Fibroblast of skin of left quadriceps (primary cell): Measurements from ENCODE around the gene PLEKHB2.
"Not testable (repeated sequence)": the region's sequence is repeated elsewhere in the genome, so short reads cannot be mapped to it uniquely, and the experiment has no call there.

Experiments
- DNase-seq, 2 experiments: peaks; one replicate each; pipeline ENCODE4 v3.0.0-alpha.2; 2013; ENCODE audit warnings: low read depth in 2 of 2

The PLEKHB2 gene

DNA sequence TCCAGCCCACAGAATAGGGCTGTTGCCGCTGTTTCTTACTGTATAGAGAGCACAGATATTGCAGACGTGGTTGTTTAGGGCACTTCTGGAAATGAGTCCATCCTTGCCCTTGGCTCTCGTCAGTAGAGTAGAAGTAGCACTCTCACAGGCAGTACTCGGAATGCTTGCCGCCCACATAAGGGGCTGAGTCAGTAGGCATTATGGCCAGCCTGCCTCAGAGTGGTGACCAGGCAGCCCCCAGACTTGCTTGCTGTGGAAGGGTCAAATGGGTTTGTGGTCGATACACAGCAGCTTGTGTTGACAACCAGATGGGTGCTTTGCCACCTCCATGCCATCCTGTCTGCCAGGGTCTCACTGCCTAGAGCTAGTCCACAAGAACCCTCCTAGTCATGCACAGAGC is 38.7 kb downstream of the PLEKHB2 start:
- DNase-seq: no peak

DNA sequence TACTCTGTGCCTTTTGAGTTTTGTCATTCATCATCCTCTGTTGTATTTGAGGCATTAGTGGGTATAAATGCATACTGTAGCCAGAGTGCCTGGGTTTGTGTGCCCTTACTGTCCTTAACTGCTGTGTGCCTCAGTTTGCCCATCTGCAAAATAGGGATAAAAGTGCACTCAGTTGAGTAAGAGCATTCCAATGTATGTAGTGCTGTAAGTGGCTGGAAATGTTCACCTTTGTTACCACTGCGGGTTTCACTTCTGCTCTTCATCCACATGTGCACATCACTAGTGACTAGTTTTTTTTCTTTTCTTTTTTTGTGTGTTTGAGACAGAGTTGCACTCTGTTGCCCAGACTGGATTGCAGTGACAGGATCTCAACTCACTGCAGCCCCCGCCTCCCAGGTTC is 39.9 kb downstream of the PLEKHB2 start:
- no peak for DNase-seq

DNA sequence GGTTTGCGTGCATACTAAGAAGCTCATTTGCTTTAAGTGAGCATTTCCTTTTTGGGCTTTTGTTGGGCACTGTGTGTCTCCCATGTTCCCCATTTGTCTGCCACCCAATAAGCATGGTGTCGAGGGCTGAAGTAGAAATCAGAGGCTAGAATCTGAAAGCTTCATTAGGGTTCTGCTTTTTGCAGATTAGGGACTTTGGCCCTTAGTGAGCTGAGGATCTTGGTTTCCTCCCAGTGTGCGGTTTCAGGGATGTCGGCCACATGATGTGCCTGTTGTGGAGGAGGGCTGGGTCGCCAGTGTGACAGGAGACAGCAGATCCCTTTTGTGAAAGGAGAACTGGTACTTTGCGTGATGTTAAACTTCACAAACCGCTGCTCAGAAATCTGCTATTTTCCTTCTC is 41.1 kb downstream of the PLEKHB2 start:
- no peak for DNase-seq

DNA sequence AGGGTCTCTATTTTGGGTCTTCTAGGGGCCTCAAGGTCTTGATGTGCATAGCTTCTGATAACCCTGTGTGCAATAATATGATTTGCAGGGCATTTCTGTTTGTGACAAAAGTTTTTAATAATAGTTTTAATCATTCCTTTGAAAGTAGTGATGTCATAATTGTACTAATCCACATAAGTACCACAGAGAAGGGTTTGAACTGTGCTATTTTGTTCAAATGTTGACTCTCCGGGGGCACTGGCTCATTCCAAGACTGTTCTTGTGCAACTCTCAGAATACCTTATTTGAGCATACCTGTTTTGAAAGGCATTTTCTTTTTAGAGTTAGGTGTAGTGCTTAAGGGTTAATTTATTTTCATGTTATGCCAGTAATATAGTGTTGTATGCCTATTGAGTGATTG is 41.6 kb downstream of the PLEKHB2 start:
- DNase-seq: no peak

DNA sequence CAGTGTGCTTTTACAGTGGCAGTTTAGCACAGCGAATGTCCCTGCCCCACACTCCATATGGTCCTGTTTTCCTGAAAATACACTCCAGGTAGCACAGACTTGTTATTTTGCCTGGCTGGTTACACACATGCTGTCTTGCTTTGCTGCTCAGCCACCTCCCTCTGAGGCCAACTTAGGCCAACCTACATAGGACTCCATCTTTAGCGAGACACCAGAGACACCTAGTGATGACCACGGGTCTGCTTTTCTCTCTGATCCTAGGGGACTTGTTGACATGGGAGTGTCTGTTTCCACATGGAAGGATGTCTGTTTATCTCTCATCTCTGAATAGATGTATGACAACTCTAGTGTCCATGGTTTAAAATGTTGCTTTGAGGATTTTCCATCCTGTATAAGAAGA is 43.3 kb downstream of the PLEKHB2 start:
- DNase-seq: no peak

DNA sequence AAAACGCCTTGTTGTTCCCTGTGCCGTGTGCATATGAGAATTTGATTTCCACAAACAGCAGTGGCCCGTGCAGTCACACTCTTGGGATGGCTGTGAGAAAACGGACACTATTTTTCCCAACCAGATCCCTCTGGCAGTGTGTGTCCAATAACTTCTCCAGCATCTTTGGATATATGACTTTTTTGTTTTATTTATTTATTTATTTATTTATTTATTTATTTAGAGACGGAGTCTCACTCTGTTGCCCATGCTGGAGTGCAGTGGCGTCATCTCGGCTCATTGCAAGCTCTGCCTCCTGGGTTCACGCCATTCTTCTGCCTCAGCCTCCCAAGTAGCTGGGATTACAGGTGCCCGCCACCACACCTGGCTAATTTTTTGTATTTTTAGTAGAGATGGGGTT is 45.0 kb downstream of the PLEKHB2 start:
- DNase-seq: not testable (repeated sequence)

DNA sequence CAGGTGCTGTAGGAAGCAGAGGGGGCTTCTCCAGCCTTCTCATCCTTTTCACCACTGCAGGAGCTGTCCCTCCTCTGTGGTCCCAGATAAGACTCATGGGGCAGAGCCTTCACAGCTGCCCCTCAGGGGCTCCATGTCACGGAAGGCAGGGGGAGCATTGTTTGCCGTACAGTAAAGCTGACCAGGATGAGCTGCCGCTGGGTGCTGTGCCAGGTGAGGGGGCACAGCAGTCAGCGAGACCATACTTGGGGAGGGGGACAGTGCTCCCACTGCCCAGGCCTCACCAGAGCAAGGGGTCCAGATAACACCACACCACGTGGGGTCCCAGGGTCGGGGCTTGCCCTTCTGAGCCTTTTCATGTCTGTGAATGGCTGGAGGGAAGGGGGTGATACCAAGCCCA is 46.3 kb downstream of the PLEKHB2 start:
- DNase-seq: no peak

DNA sequence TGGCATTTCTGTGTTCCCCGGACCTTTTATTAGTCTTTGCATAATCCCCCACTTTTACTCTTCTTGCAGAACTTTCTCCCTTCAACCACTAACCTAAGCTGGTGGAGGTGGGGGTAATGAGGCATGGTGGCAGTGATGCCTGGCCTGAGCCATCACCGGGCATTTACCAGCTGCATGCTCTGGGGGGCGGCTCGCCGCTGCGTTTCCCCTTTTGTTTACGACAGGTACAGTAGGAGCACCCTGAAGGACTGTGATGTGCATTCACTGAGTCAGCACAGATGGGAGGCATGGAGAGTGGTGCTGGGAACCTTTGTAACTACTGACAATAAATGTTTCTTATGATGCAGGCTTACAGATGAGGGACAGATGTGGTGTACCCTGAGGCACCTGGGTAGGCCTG is 46.9 kb downstream of the PLEKHB2 start:
- DNase-seq: no peak

DNA sequence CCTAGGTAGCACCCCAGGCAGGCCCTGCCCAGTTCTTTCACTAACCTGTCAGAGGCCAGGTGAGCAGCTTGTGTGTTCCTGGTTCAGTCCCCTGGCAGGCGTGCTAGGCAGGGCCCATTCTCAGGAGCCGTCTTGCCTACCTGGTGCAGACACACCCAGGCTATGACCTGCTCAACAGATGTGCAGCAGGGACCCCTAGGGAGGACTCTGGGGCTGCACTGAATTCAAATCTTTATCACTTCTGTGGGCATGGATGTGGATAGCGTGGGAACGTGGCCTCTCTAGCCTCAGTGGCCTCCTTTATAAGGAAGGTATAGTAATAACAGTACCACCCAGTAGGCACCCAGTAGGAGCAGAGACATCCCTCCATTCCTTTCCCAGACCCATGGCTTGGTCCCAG is 48.4 kb downstream of the PLEKHB2 start:
- no peak for DNase-seq

DNA sequence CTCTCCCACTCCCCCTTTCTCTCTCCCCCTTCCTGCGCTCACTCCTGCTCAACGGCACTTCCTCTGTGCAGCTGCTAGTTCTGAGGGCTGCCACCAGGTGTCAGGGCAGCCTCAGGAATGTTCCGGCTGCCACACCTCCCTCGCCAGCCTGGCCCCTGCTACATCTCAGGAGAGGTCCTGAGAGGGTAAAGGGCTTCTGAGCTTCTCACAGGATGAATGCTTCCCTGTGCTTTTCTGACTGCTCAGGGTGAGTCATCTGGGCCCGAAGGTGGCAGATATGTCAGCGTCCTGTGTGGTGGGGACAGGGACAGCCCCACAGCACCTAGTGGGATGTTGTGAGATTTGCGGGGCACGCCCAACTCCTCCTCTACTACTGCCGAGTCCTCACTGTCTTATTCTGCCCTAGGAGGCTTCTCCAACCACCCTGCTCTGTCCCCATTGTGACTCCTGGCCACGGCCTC is 49.0 kb downstream of the PLEKHB2 start:
- peak; percentile 20 to 25 for DNase-seq

DNA sequence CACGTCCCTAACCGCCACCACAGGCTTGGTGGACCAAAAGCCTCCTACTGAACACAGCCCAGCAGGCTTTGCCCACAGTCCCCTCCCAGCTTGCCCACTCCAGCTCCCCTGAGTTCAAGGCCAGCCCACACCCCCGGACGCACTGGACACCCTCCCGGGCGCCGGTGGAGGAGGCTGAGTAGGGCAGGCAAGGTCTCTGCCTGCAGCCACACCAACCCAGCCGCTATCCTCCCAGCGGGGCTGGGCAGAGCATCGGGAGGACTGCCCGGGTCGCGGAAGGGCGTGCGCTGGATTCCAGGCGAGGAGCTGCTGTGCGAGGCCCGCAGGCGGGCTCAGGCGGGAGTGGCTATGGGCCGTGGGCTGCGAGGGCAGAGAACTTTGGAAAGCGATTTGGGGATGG is 49.5 kb downstream of the PLEKHB2 start:
- DNase-seq: no peak

DNA sequence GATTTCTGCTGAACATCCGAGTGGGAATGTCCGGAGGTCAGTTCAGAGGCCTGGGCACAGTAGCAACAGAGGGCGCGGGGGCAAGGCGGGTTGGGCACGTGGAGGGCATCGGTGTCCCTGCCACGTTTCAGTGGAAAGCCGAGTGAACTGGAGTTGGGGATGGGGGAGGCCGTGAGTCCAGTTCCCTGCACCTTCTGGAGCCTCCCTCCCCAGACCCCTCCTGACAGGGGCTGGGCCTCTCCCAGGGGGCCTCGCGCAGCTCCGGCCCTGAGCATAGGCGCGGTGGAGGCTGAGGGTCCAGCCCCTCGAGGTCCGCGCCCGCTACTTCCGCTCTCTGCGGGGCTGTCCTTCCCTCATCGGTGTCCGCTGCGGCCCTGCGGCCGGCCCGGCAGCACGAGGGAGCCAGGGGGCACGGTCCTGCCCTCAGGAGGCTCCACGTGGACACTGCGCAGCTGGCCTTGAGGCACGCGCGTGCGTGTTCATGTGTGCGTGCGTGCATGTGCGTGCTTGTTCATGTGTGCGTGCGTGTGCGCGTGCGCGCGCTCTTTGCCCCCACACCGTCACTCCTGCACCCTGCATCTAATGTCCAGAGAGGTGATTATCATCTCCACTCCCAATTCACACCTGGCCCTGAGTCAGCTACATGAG is 50.2 kb downstream of the PLEKHB2 start:
- DNase-seq: no peak

DNA sequence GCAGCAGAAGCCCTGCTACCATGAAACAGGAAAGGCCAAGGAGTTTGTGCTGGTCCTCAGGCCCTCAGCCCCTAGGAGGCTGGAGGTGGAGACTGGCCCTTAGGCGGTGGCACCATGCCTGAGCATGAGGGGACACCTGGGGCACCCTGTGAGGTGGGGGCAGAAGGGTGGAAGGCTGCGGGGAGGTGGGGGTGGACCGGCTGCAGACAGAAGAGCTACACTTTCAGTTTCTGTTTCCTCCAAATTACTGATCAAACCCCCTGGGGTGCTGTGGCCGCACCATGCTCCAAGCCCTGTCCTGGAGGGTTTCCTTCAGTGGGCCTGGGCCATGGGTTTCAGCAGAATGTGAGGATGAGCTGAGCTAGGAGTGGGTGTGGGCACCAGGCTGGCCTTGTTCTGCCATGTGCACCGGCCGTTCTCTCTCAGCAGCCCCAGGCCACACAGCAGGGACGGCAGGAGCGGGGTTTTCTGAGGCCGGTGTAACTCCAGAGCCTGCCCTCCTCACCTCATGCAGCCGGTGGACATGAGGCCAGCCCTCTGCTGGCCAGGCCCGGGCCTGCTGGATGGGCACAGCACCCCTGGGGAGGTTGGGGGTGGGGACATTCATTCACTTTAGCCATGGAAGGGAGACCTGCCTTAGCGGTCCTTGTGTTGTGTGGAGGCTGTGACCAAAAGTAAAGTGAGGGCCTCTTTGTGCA is 51.5 kb downstream of the PLEKHB2 start:
- DNase-seq: no peak

DNA sequence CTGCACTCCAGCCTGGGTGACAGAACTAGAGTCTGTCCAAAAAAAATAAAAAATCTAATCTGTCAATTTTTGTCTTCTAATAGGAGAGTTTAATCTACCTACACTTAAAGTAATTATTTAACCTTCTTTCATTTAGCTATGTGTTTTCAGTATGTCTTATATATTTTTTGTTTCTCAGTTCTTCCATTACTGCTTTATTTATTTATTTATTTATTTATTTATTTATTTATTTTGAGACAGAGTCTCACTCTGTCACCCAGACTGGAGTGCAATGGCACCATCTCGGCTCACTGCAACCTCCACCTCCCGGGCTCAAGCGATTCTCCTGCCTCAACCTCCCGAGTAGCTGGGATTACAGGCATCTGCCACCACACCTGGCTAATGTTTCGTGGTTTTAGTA is 60.4 kb downstream of the PLEKHB2 start:
- DNase-seq: not testable (repeated sequence)

DNA sequence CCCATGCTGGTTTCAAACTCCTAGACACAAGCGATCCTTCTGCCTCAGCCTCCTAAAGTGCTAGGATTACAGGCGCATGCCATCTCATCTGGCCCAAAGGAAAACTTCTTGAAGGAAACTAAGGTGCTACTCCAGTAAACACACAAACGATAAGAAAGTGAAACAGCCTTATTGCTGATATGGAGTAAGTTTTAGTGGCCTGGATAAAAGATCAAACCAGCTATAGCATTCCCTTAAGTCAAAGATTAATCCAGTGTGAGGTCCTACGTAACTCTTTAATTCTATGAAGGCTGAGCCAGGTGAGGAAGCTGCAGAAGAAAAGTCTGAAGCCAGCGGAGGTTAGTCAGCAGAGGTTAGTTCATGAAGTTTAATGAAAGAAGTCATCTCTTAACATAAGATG is 63.4 kb downstream of the PLEKHB2 start:
- DNase-seq: no peak

DNA sequence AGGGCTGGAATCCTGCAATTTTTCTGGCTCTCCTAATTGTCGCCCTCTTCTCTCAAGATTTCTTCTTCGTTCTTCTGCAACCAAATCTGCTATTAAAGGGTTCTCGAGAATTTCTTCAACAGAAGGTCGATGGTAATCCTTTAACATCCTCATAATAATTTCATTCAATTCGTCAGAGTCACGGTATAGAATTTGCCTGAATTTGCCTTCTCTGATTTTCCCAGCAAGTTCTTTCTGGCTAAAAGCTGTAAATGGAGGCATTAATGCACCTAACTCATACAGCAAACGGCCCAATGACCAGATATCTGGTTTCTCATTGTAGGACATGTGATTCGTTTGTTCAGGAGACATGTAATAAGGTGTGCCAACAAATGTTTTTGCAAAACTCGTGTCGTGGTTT is 72.9 kb downstream of the PLEKHB2 start:
- DNase-seq: not testable (repeated sequence)

DNA sequence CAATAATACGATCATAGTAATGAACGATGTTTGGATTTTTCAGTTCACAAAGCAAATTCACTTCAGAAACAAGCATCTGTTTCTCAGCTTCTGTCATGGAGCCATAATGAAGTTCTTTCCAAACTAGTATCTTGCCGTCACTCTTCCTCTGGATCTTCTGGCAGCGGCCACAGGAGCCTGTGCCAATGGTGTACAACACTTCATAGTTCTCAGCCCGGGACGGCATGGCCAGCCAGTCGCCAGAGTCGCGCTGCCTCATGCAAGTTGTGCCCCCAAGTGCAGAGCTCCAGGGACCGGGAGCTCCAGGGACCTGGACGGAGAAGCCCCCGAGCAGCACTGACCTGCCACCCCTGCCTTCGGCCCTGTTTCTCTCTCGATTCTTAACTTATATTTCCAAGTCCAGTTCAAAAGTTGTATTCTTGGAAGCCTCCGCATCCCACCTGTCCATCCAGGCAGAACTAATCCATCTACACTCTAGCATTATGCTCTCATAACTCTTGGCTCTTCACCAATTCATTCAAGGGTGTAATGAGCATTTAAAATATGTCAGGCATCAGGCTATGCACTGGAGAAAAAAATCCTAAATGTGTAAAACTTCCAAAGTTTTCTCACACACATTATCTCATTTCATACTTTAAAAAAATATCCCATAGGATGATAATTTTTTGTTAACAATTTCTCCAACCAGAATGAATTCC is 73.7 kb downstream of the PLEKHB2 start:
- DNase-seq: not testable (repeated sequence)

DNA sequence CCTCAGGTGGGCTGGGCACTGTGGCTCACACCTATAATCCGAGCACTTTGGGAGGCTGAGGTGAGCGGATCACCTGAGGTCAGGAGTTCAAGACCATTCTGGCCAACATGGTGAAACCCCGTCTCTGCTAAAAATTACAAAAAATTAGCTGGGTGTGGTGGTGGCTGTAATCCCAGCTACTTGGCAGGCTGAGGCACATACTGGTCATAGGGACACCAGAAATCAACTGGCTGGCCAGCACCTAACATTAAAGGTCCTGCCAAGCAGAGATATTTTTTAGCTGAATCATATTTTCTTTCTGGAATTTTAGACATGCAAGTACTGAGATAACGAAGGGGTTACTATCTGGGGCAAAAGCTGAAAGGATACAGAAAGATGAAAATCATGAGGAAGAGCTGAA is 76.3 kb downstream of the PLEKHB2 start:
- not testable (repeated sequence) for DNase-seq

DNA sequence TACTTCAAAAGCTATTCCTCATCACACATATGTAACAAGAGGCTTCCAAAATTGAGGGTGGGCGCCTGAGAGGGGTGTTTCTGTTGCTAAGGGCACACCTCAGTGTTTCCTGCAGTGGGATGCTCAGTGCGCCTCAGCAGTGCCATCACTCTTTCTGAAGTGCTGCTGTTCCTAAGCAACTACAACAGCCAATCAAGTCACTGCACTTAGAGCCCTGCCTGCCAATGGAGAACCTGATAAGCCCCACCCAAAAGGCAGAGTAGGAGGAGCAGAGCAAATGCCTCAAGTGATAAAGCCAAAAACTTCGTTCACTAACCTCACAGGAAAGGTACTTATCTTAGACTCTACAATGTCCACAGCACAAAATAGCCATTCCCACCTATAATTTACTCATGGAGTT is 88.3 kb downstream of the PLEKHB2 start:
- not testable (repeated sequence) for DNase-seq

DNA sequence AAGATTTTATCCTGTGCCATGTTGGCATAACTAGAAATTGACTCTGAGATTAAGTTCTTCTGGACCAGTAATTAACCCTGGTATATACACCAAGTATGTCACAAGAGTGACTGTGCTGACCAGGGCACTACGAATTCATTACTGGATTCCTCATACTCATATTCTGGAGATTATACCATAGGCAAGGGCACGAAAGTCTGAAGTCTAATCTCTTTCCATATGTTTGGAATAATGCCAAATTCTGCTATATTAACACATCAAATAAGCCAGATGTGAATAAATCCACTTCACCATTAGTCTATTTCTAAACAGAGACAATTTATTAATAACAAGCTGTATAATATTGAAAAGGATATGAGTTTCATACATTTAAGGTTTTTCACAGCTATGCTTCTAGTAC is 91.0 kb downstream of the PLEKHB2 start:
- DNase-seq: not testable (repeated sequence)
